Prostate gland (tissue), 2 donors: ENCODE results near the gene CDH26. TPM values are rescaled to one million over a fixed set of nuclear protein-coding genes. Genes with fewer than 3 reads are reported as not detected.

Source experiments
- DNase-seq: peaks from one replicate; pipeline ENCODE4 v3.0.0-alpha.2; 2019; ENCODE audit warnings: low spot score
- H3K27ac ChIP-seq, 2 donors: fragments of 200-600 bp; sonication (generic); 2 replicates each; pipeline ENCODE4 v1.5.1; 2017 to 2019
- H3K27me3 ChIP-seq: fragments of 200-600 bp; sonication (generic); replicated peaks from 2 replicates; pipeline ENCODE4 v1.5.1; 2019; ENCODE audit not compliant: insufficient read depth
- H3K36me3 ChIP-seq, 2 donors: fragments of 200-600 bp; sonication (generic); 1 replicate in 1 of 2; 2 replicates in 1 of 2; pipeline versions ENCODE4 v1.5.1 to v1.8.1; 2017 to 2019
- H3K4me1 ChIP-seq: fragments of 200-600 bp; sonication (generic); replicated peaks from 2 replicates; pipeline ENCODE4 v1.5.1; 2019
- H3K4me3 ChIP-seq, 2 donors: fragments of 200-600 bp; sonication (generic); 2 replicates each; pipeline ENCODE4 v1.5.1; 2017 to 2019
- H3K9me3 ChIP-seq: fragments of 200-600 bp; sonication (generic); 2 replicates; pipeline ENCODE4 v1.5.1; 2017
- CTCF ChIP-seq, 4 experiments: fragments of 200-600 bp in 2 of 4; fragments of 450-650 bp in 2 of 4; sonication (generic) in 2 of 4; IDR thresholded peaks; 1 replicate in 3 of 4; 2 replicates in 1 of 4; pipeline ENCODE4 v1.5.1; 2016 to 2019; ENCODE audit warnings: antibody characterized with exemption in 4 of 4, mild to moderate bottlenecking in 2 of 4, moderate library complexity in 2 of 4
- POLR2A ChIP-seq: fragments of 450-650 bp; IDR thresholded peaks from one replicate; pipeline ENCODE4 v1.6.1; 2016; ENCODE audit warnings: antibody characterized with exemption, mild to moderate bottlenecking
- POLR2AphosphoS5 ChIP-seq: sonication (generic); formaldehyde crosslinking; IDR thresholded peaks from one replicate; pipeline ENCODE4 v1.6.1; 2017; ENCODE audit warnings: antibody characterized with exemption
- WGBS: methylation state at CpG from one replicate; pipeline ENCODE4 v1.1.5; 2018; 5-methylcytosine and 5-hydroxymethylcytosine counted together
- intact Hi-C: fragments of 100-400 bp; cut with DNase I; formaldehyde crosslinking; loops from one replicate; pipeline ENCODE4 v1.14.2; 2022
- total RNA-seq, 2 donors: library from RNA; depleted of rRNA; stranded (reverse); fragments of >200 nt; gene quantifications; one replicate each; pipeline ENCODE4 v1.1.0, GENCODE V29; 2016

CDH26 gene
- total RNA-seq, 2 donors from 2014 or later: 11.0 to 30.6 TPM

GRCh38 chr20:60051911-60052310, 93.7 kb downstream of the CDH26 start:
- Histone ChIP-seq H3K9me3 (no peaks in the 10 kb centered on the region), H3K36me3 (no peaks in the 10 kb centered on the region), H3K4me3 (no peak overlapping the region), H3K4me1 (no peaks in the 10 kb centered on the region), H3K27ac (no peak overlapping the region), H3K27me3 (no peaks in the 10 kb centered on the region)
- no peak for DNase-seq
- WGBS: 81% methylated on average over 3 of the region's 3 CpGs
- TF ChIP-seq POLR2AphosphoS5: no peak
- TF ChIP-seq POLR2A: no peak
- TF ChIP-seq CTCF (IDR thresholded peaks at IDR 0.05): no peak
- intact Hi-C loops: loop anchor here (10.0 kb wide), 3 partner anchors 107 to 1063 kb away; partner anchors contain the start of genes FAM217B and PPP1R3D

GRCh38 chr20:60052322-60052721, 94.1 kb downstream of the CDH26 start:
- Histone ChIP-seq H3K36me3 (no peaks in the 10 kb centered on the region), H3K9me3 (no peaks in the 10 kb centered on the region), H3K4me3 (no peak overlapping the region), H3K4me1 (no peaks in the 10 kb centered on the region), H3K27me3 (no peaks in the 10 kb centered on the region), H3K27ac (no peak overlapping the region)
- no peak for TF ChIP-seq POLR2A
- TF ChIP-seq CTCF (IDR thresholded peaks at IDR 0.05): no peak
- TF ChIP-seq POLR2AphosphoS5: no peak
- 89% methylated on average over 3 of the region's 3 CpGs for WGBS
- DNase-seq: no peak
- intact Hi-C loops: loop anchor here (10.0 kb wide), 3 partner anchors 108 to 1062 kb away; partner anchors contain the start of genes FAM217B and PPP1R3D

GRCh38 chr20:60053125-60053817, 95.0 kb downstream of the CDH26 start:
- H3K27ac ChIP-seq: no peak overlapping the region
- no peaks in the 10 kb centered on the region for H3K9me3 ChIP-seq
- TF ChIP-seq POLR2A: no peak
- peak; percentile 71 for TF ChIP-seq POLR2AphosphoS5
- no peak for TF ChIP-seq CTCF (IDR thresholded peaks at IDR 0.05)
- intact Hi-C loops: loop anchor here (10.0 kb wide), 3 partner anchors 108 to 1062 kb away; partner anchors contain the start of genes FAM217B and PPP1R3D
- H3K36me3 ChIP-seq: no peaks in the 10 kb centered on the region
- WGBS: 26% methylated on average over 16 of the region's 16 CpGs
- no peaks in the 10 kb centered on the region for H3K4me1 ChIP-seq
- no peaks in the 10 kb centered on the region for H3K27me3 ChIP-seq
- H3K4me3 ChIP-seq: no peak overlapping the region
- peak; percentile 63 for DNase-seq

- intact Hi-C loops: loop anchor here (10.0 kb wide), 3 partner anchors 109 to 1061 kb away; partner anchors contain the start of genes FAM217B and PPP1R3D
- Histone ChIP-seq H3K27ac (no peak overlapping the region), H3K27me3 (no peaks in the 10 kb centered on the region)
These were observed 95.6 kb downstream of the CDH26 start for GRCh38 chr20:60053818-60054190.

More at GRCh38 chr20:60053818-60054190, 95.6 kb downstream of the CDH26 start:
- no peaks in the 10 kb centered on the region for H3K4me1 ChIP-seq
- no peak for DNase-seq
- 59% methylated on average over 4 of the region's 4 CpGs for WGBS
- TF ChIP-seq CTCF (IDR thresholded peaks at IDR 0.05) (no peak), POLR2A (no peak)
- no peak overlapping the region for H3K4me3 ChIP-seq
- H3K9me3 ChIP-seq: no peaks in the 10 kb centered on the region
- no peaks in the 10 kb centered on the region for H3K36me3 ChIP-seq
